Stomach (tissue), 9 donors: ENCODE data around the gene KLHL17. TPM values are rescaled to one million over a fixed set of nuclear protein-coding genes. Genes with fewer than 3 reads are reported as not detected.

Experiments
- DNase-seq, 2 donors: peaks; one replicate each; pipeline versions ENCODE4 v3.0.0 to v3.0.0-alpha.2; 2013 to 2019
- H3K27ac ChIP-seq, 5 donors: fragments of 200-600 bp in 4 of 5; sonication (generic) in 4 of 5; one replicate each; pipeline ENCODE4 v1.5.1; 2013 to 2019; ENCODE audit warnings: mild to moderate bottlenecking in 1 of 5, moderate library complexity in 1 of 5
- H3K27me3 ChIP-seq, 3 donors: fragments of 200-600 bp; sonication (generic); one replicate each; pipeline ENCODE4 v1.5.1; 2017 to 2019; ENCODE audit warnings: mixed run types in 1 of 3
- H3K36me3 ChIP-seq, 4 donors: fragments of 200-600 bp; sonication (generic); 1 replicate in 3 of 4; 2 replicates in 1 of 4; pipeline ENCODE4 v1.5.1; 2016 to 2019
- H3K4me1 ChIP-seq, 4 donors: fragments of 200-600 bp; sonication (generic); one replicate each; pipeline ENCODE4 v1.5.1; 2016 to 2019
- H3K4me3 ChIP-seq, 4 donors: fragments of 200-600 bp; sonication (generic) in 3 of 4; one replicate each; pipeline ENCODE4 v1.5.1; 2016 to 2019; ENCODE audit warnings: mild to moderate bottlenecking in 1 of 4
- H3K9me3 ChIP-seq, 4 donors: fragments of 200-600 bp; sonication (generic); one replicate each; pipeline ENCODE4 v1.5.1; 2016 to 2019
- CTCF ChIP-seq, 7 experiments: fragments of 450-650 bp in 4 of 7; fragments of 200-600 bp in 3 of 7; sonication (generic) in 3 of 7; IDR thresholded peaks; one replicate each; pipeline ENCODE4 v1.5.1; 2016 to 2019; ENCODE audit warnings: antibody characterized with exemption in 7 of 7, control low read depth in 2 of 7, mild to moderate bottlenecking in 1 of 7
- EP300 ChIP-seq: sonication (generic); formaldehyde crosslinking; IDR thresholded peaks from one replicate; pipeline ENCODE4 v1.6.1; 2017; ENCODE audit warnings: antibody characterized with exemption
- POLR2A ChIP-seq, 4 donors: fragments of 450-650 bp; IDR thresholded peaks; one replicate each; pipeline ENCODE4 v1.6.1; 2016; ENCODE audit warnings: antibody characterized with exemption in 4 of 4, control low read depth in 2 of 4, mild to moderate bottlenecking in 1 of 4, moderate library complexity in 1 of 4
- POLR2AphosphoS5 ChIP-seq, 3 donors: sonication (generic); formaldehyde crosslinking; IDR thresholded peaks; one replicate each; pipeline ENCODE4 v1.6.1; 2016; ENCODE audit warnings: antibody characterized with exemption in 3 of 3
- WGBS, 5 donors: extraction: QIAGEN DNeasy Blood & Tissue Kit in 3 of 5; methylation state at CpG; one replicate each; pipeline versions ENCODE4 v1.1.5 to v1.1.7; 2013 to 2018; 5-methylcytosine and 5-hydroxymethylcytosine counted together
- intact Hi-C: fragments of 100-400 bp; cut with DNase I; formaldehyde crosslinking; loops from one replicate; pipeline ENCODE4 v1.15.1; 2023; ENCODE audit warnings: low total_unique reads
- polyA plus RNA-seq, 3 donors: library from polyadenylated mRNA; stranded (reverse); fragments of 200-250 nt; gene quantifications; one replicate each; pipeline ENCODE4 v1.2.3, GENCODE V29; 2013
- total RNA-seq, 5 donors: library from RNA; depleted of rRNA; stranded (reverse); fragments of >200 nt; gene quantifications; one replicate each; pipeline versions ENCODE4 v1.1.0 to v1.2.3, GENCODE V29; 2014 to 2016
- donor health status: healthy with polysubstance abuse.
- donor health status: Bipolar disorder and iron deficiency.
- donor health status: healthy.

KLHL17 gene
- total and polyA plus RNA-seq, 8 donors: 1.7 to 99.9 (median 7.6) TPM

GRCh38 chr1:937521-937920, 22.9 kb upstream of the KLHL17 start:
- Histone ChIP-seq H3K36me3 (no peaks in the 10 kb centered on the region), H3K4me1 (peaks cover 48 to 76% (median 65%) of the 10 kb centered on the region in 4 donors), H3K9me3 (no peaks in the 10 kb centered on the region), H3K27me3 (peaks cover 0 to 93% (median 59%) of the 10 kb centered on the region in 3 donors), H3K4me3 (no peak overlapping the region), H3K27ac (no peak overlapping the region)
- intact Hi-C loops: no loop called here
- 81 to 87% (median 82%) methylated on average over 8 to 16 of the region's 16 CpGs for WGBS, 5 donors
- TF ChIP-seq EP300: no peak
- no peak for TF ChIP-seq POLR2A (IDR thresholded peaks at IDR 0.05)
- no peak for TF ChIP-seq POLR2AphosphoS5 (IDR thresholded peaks at IDR 0.05)
- no peak for TF ChIP-seq CTCF (IDR thresholded peaks at IDR 0.05)
- peak in 1 of 2 donors; percentile 9 for DNase-seq

GRCh38 chr1:938088-938683, 22.2 kb upstream of the KLHL17 start:
- Histone ChIP-seq H3K27ac (peak overlapping the region in 1 of 5 donors; percentile 7), H3K27me3 (peaks cover 0 to 93% (median 65%) of the 10 kb centered on the region in 3 donors), H3K9me3 (no peaks in the 10 kb centered on the region), H3K4me3 (no peak overlapping the region), H3K36me3 (no peaks in the 10 kb centered on the region), H3K4me1 (peaks cover 51 to 76% (median 65%) of the 10 kb centered on the region in 4 donors)
- DNase-seq: peak; percentile 76 to 82
- 39 to 68% (median 66%) methylated on average over 14 to 15 of the region's 15 CpGs for WGBS, 5 donors
- TF ChIP-seq CTCF (IDR thresholded peaks at IDR 0.05): peak in 5 of 7 experiments; percentile 36 to 82 (median 70)
- TF ChIP-seq POLR2AphosphoS5 (IDR thresholded peaks at IDR 0.05): no peak
- intact Hi-C loops: no loop called here

- 66 to 81% (median 75%) methylated on average over 23 to 30 of the region's 30 CpGs for WGBS, 5 donors
- peak in 1 of 2 donors; percentile 37 for DNase-seq
- Histone ChIP-seq H3K4me3 (no peak overlapping the region), H3K4me1 (peaks cover 46 to 76% (median 63%) of the 10 kb centered on the region in 4 donors), H3K36me3 (no peaks in the 10 kb centered on the region), H3K27me3 (peaks cover 0 to 93% (median 67%) of the 10 kb centered on the region in 3 donors), H3K9me3 (no peaks in the 10 kb centered on the region), H3K27ac (no peak overlapping the region)
- TF ChIP-seq CTCF (IDR thresholded peaks at IDR 0.05): no peak
- TF ChIP-seq EP300: no peak
- TF ChIP-seq POLR2AphosphoS5 (IDR thresholded peaks at IDR 0.05): no peak
- no peak for TF ChIP-seq POLR2A (IDR thresholded peaks at IDR 0.05)
- intact Hi-C loops: no loop called here
These were observed 21.5 kb upstream of the KLHL17 start for GRCh38 chr1:938711-939489.

- peak in 1 of 2 donors; percentile 31 for DNase-seq
- peaks cover 0 to 93% (median 67%) of the 10 kb centered on the region in 3 donors for H3K27me3 ChIP-seq
- peak overlapping the region; percentile 41 to 61 (median 44) for H3K4me3 ChIP-seq
- 18 to 34% (median 26%) methylated on average over 7 to 21 of the region's 21 CpGs for WGBS, 5 donors
- H3K36me3 ChIP-seq: peaks cover 0 to 4% (median 4%) of the 10 kb centered on the region in 4 donors
- intact Hi-C loops: loop anchor here (5.0 kb wide), 1 partner anchor 37 kb away; no protein-coding TSS in a partner anchor
- H3K9me3 ChIP-seq: no peaks in the 10 kb centered on the region
- H3K4me1 ChIP-seq: peaks cover 46 to 83% (median 65%) of the 10 kb centered on the region in 4 donors
- H3K27ac ChIP-seq: peak overlapping the region in 2 of 5 donors; percentile 83 to 84
- TF ChIP-seq CTCF (IDR thresholded peaks at IDR 0.05) (no peak), POLR2AphosphoS5 (IDR thresholded peaks at IDR 0.05) (no peak), POLR2A (IDR thresholded peaks at IDR 0.05) (no peak), EP300 (no peak)
These were observed 20.8 kb upstream of the KLHL17 start for GRCh38 chr1:939511-940106.
